ENCODE data around the gene TAF10.

DNA sequence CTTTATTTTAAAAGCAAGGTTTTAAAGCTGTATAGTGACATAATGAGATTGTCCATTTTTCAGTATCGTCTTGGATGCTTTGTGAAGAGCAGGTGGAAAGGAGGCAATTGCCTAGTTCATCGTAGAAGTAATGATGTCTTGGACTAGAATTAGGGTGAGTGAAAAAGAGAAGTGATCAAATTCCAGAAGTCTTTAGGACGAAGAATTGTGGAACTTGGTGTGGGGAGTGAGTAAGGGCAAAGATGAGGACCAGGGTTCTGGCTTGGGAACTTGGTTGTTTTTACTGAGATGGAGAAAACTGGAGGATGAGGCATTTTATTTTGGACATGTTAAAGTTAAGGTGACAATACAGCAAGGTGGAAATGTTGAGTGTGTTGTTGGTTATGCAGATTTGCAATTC is 7.2 kb downstream of the TAF10 start:
- TF ChIP-seq CTCF (conservative IDR thresholded peaks at IDR 0.05) (no peak), ZFX (IDR thresholded peaks at IDR 0.05) (no peak)

All from C4-2B (cell line).